ENCODE measurements around the gene TTC33.
"Not testable (repeated sequence)": the region's sequence is repeated elsewhere in the genome, so short reads cannot be mapped to it uniquely, and the experiment has no call there.

The TTC33 gene

DNA sequence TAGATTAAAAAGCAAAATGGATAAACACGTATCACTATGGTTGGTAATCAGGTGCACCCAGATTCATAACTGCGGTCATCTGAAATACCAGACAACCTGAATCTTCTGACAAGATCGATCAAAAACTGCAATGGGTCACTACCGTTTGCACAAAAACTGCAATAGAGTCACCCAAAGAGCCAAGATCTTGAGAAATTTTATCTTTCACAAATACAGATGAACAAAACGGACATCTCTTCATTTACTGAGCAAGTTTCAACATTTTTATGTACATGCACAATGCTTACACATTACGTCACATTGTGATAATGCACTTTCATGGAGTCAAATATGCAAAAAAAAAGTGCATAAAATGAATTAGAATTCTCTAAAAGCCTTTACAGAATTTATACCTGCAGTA, 23.8 kb upstream of the TTC33 start:
- FAIRE-seq: no peak

DNA sequence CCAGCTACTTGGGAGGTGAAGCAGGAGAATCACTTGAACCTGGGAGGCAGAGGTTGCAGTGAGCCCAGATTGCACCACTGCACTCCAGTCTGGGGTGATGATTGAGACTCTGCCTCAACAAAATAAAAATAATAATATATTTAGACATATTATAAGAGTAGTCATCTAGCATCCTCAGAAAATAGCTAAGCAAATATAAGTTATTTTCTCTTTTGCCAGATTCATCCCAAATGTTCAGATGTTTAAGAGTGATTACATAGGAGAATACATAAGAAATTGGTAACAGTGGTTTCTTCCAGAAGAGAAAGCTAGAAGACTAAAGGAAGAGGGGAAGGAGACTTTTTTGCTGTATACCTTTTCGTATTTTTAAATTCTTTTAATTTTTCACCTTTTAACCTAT, 22.4 kb upstream of the TTC33 start:
- no peak for FAIRE-seq

DNA sequence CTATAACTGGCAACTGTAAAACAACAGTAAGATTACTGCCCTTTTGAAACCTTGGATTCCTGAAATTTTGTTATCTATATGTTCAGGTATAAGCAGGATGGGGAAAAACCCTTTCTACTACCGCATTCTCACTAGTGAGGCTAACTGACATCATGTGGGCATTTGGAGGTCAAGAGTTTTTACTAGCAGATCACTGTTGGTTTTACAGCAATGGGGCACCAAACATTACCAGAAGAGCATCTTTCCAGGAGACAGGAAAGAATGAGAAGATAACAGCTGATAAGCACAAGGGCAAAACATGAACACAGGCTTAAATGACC, 20.9 kb upstream of the TTC33 start:
- FAIRE-seq: no peak

DNA sequence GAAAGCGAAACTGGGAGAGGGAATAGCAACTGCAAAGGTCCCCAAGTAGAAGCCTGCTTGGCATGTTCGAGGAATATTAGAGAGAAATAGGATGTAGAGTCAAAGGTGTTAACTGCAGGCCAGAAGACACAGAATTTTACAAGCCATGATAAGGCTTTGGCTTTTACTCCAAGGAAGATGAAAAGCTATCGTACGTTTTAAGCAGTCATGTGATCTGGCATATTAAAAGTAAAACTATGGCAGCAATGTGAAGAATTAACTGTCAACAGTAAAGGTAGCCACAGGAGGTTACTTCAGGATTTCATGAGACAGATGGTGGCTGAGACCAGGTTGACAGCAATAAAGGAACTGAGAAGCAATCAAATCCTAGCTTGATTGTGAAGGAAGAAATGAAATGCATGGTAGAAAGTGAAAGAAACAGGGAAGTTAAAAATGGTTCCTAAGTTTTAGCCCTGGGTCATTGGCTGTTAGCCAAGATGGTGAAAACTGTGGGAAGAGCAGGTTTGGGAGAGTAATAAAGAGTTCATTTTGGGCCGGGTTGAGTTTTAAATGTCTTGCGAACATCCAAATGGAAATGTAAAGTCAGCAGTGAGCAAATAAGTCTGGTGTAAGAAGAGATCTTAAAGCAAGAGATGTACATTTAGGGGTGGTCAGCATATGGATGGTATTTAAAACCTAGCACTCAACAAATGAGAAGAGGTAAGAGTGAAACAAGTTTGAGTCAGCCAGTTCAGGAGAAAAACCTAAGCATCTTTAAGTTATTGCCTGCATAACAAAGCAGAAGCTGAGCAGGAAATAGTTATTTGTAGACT, 20.3 kb upstream of the TTC33 start:
- no peak for FAIRE-seq

DNA sequence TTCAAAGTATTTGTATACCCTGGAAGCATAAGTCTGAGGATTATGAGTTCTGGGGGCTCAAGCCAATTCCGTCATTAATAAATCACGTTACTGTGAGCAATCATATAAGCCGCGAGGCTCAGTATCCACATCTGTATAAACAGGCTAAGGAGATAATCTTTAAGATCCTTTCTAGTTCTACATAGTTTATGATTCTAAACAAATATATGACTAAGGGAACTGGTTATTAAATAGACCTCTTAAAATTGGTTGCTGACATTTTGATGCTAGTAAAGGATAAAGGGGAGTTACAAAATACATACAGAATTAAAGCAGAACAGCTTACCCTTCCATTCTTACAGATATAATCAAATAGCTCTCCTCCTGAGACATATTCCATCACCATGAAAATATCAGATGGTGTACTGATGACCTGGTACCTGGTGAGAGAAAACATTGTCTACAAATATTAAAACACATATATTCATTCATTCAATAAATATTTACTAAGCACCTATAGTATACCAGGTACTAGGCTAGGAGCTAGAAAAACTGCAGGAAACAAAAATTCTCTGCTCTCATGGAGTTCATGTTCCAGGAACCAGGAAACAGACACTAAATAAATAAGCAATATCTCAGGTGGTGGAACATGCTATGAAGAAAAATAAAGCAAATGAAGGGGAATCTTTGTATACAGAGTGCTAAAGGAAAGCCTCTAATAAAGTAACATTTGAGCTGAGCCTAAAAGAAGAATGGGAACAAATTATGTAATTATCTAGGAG, 19.5 kb upstream of the TTC33 start:
- no peak for FAIRE-seq

DNA sequence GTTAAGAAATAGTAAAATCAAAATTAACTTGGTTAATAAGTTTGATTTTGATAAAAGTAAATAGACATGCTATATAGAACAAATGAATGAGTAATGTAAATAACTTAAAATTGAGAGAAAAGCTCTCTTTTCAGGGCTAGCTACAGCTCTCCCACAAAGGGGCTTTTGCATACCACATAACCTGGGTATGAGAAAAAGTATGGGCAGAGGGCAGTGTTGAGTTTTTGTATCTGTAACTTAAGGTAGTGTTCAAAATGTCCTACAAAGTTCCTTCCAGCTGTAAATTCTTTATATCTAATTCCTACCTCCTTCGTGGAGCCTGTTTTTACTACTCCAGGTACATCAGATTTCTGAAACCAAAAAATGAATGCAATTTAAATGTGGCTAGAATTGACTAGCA, 18.9 kb upstream of the TTC33 start:
- no peak for FAIRE-seq

DNA sequence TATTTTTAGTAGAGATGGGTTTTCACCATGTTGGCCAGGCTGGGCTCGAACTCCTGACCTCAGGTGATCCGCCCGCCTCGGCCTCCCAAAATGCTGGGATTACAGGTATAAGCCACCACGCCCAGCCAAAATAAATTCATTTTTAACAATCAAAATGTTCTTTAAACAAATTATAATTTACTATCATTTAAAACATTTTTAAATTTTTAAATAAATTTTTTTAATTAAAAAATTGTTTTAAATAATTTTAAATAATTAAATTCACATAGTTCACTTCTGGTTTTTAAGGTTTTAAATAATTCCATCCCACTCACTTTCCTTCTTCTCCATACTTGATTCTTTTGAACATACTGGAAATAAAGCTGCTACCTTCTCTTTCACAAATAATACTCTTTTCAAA, 15.0 kb upstream of the TTC33 start:
- FAIRE-seq: peak; percentile 72

DNA sequence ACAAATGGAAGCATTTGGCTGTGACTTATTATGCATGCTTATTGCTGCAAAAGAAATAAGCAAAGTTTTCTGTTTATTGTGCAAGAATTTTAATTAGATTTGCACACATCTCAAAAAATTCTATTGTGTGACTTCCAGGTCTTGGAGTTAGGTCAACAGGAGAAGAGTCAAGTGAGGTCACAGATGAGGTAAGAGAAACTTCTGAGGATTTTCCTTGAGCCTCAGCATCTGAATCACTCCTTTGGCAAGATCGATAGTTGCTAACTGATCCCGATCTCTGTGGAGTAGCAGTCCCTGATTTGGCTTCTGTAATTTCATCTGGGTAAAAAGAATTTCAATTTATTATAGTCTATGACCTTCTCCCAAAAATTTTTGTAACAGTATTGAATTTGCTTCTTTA, 6.9 kb upstream of the TTC33 start:
- no peak for FAIRE-seq

DNA sequence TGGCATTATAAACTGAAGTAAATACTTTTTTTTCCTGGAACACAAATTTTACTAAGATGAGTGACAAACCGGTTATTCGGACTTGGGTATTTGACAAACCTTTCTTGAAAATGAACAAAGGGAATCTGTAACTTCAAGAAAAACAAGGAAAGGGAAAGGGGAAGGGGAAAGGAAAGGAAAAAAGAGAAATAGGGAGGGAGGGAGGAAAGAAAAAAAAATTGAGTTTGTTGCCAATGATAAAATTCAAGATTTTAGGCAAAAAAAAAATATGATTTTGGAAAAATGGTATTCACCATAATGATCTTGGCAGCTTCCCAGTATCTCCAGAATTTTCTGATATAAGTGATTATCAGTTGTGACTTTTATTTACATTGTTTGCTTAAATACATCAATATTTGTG, 1.6 kb upstream of the TTC33 start:
- FAIRE-seq: no peak

DNA sequence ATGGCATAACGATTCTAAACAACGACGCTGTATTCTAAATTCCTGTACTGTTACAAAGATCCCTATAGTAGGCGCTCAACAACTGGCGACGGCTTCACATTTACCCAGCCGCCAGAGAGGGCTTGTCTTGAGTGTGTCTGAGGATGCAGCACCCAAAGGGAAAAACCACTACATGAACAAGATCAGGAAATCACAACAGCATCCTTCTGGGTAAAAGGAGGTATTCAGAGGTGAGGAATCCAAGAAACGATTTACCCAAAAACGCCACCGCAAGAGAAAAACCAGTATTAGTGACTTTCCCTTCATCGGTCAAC, 711 bp downstream of the TTC33 start:
- peak; percentile 93 for FAIRE-seq

DNA sequence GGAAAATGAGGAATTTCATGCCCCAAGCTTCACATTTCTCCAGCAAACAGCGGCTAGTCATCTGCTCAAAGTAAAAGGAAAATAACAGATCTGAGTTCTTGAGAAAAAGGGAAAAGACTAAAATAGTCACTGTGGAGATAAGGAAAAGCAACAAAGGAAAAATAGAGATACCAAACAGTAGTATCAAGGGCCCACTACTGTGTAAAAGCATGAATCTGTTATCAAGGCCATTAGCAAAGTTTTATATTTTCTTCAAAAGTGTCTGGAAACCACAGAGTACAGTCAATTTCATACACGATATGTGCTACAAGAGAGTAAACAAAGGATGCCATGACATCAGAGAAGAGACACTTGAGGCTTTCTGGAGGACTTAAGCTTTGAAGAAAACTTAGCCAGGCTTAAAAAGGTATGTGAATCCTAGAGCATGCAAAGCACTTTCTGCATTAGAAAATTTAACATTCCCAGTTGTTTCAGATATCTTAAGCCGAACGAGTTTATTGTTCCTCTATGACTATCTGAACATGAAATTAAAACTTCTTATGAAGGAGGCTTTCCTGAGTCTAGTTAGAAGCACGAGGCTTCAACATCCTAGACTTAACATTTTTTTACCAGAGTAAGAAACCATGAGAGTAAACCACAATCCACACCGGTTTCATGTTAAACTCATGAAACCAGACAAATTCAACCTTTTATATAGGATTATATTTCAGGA, 1.2 kb downstream of the TTC33 start:
- no peak for FAIRE-seq

DNA sequence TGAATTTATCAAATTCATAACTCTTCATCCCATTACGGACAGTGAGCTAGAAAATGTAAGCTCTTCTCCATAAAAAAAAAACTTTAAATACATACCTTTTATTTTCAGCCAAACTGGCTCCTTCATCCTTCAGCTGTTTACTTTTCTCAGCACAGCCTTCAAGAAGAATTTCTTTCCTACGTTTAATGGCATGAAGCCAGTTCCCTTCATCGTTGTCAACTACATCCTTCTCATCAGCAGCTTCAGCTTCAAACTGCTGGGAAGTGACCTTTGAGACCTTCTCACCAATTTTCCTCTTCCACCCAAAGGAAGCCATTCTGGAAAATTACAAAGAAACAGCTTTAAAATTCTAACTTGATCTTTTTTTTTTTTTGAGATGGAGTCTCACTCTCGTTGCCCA, 9.1 kb downstream of the TTC33 start:
- FAIRE-seq: no peak

DNA sequence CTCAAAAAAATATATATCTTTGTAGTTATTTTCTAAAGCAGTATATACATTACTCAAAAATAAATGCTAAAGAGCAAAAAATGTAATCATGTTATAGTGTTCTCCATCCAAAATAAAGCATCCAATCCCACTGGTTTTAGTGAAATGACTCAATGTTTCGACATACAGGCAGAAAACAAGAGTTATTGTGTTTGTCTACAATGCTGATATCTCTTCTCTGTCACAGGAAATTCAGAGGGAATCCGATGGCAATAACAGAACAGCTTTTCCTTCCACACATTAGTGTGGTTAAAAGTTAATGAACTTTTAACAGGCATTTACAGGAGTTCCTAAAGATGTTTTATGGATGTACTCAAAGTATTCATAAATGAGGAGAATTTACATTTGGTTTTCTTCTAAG, 12.0 kb downstream of the TTC33 start:
- no peak for FAIRE-seq

DNA sequence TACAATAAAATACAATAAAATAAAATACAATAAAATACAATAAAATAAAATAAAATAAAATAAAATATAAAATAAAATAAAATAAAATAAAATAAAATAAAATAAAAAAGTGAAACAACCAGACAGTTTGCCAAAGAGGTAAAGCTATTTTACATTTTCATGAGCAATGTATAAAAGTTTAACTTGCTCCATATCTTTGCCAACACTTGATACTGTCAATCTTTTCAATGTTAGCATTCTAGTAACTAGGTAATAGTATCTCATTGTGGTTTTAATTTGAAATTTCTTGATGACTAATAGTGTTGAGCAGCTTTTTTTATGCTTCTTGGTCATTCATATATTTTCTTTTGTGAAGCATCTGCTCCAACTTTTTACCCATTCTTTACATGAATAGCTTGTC, 17.3 kb downstream of the TTC33 start:
- peak; percentile 89 for FAIRE-seq

DNA sequence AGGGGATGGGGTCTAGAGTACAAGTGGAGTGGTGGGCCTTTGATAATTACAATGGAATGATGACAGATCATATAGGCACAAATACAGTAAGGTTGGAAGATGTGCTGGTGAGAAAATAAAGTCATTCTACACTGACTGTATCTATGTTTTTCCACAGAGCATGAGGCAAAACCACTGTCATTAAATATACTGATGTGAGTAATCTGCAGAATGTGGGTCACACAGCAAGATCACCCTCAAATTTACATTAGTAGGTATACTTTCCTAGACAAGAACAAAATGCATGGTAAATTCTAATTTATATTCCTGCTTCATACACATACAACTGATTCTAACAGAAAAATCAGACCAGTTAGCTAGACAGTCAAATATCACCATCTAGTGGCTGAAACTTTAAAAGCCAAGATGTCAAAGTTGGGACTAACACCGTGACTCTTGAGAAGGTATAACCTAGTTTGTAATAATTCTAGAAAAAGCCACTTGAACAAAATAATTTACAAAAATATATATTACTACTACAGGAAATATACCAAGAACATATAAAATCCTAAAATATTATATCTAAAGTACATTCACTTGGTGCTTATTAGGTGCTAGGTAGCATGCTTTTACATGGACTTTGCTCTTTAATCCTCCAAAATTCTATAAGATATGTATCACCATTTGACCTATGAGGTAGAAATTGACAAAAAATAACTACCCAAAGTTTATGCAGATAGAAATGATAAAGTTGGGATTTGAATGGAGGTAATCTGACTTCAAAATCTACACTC, 19.5 kb downstream of the TTC33 start:
- FAIRE-seq: peak; percentile 97

DNA sequence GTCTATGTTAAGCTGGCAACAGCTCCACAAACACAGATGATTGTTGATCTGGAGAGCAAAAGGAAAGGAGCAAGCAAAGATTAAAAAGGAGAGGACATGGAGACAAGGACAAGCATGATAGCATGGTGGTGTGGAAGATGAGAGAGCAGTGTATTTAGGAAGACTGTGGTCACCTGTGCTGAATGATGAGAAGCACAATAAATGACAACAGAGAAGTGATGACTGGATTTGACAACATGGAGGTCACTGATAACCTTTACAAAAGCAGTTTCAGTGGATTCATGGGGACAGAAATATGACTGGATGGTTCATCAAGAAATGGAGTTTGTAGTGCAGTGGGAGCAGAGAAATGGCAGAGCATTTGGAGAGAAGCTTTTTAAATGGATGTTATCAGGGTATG, 20.2 kb downstream of the TTC33 start:
- FAIRE-seq: no peak

DNA sequence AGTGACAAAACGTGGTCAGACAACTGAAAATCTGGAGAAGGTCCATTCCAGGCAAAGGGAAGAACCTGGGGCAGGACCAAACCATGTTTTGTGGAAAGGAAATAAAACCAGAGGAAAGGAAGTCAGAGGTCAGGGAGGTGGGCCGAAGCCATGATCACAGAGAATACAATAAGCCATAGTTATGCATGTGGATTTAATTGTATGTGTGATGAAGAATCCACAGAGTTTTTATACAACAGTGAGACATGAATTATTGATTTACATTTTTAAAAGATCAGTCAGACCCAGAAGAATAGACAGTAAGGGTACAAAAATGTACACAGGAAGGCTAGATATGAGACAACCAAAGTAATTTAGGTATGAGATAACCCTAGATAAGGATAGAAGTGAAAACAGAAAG, 20.8 kb downstream of the TTC33 start:
- no peak for FAIRE-seq

DNA sequence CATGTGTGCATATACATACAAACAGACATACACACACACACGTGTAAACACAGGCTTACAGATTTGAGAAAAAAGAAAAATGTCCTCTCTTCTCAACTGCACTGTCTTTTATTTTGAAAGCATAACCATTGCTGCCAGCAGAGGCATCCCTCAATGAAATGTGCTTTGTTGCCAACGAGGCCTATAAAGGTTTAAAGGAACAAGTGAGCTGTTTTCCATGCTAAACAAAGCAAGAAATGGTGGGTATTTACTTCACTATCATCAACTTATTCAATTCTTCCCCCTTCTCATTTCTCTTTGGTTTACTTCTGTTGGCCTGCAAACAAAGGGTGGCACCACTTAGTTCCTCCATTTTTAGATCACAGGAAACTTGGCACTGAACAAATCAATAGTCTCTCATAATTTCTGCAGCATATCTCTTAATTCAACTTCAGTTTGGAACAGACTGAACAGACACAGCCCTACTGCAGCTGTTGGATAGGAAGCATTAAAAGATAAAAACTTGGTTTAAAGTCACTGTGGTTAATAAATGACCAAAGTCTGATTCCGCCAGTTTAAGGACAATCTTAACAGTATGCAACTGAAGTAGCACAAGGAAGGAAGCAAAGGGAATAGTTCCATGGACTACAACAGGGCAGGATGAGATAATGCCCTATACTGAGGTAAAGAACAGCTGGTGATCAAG, 21.7 kb downstream of the TTC33 start:
- FAIRE-seq: no peak

DNA sequence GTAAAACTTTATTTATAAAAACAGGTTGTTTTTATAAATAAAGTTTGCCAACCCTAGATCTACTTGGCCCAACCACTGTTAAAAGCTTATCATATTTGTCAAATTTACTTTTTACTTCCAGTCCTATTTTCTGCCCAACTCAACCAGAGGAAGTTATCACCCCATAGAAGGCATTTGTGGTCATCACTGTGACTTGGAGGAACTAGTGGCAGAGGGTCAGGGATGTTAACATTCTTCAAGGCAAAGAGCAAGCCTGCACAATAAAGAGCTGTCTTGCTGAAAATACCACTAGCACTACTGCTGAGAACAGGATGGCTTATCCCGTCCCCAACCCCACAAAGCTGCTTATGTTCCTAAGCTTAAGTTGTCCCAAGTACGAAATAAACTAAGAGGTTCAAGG, 22.3 kb downstream of the TTC33 start:
- FAIRE-seq: no peak

DNA sequence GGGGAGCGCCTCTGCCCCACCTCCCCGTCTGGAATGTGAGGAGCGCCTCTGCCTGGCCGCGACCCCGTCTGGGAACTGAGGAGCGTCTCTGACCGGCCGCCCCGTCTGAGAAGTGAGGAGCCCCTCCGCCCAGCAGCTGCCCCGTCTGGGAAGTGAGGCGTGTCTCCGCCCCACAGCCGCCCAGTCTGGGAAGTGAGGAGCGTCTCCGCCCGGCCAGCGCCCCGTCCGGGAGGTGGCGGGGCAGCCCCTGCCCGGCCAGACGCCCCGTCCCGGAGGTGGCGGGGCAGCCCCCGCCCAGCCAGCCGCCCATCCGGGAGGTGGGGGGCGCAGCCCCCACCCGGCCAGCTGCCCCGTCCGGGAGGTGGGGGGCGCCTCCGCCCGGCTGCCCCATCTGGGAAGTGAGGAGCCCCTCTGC, 33.3 kb downstream of the TTC33 start:
- FAIRE-seq: not testable (repeated sequence)

DNA sequence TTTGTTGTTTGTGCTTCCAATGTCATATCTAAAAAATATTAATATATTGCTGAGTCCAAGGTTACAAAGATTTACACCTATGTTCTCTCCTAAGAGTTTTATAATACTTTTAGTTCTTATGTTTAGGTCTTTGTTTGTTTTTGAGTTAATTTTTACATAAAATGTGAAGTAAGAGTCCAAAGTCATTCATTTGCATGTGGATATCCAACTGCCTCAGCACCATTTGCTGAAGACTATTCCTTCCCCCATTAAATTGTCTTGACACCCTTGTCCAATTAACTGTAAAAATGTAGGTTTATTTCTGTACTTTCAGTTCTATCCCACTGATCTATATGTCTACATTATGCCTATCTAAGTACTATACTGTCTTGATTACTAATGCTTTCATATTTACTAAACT, 35.7 kb downstream of the TTC33 start:
- no peak for FAIRE-seq

DNA sequence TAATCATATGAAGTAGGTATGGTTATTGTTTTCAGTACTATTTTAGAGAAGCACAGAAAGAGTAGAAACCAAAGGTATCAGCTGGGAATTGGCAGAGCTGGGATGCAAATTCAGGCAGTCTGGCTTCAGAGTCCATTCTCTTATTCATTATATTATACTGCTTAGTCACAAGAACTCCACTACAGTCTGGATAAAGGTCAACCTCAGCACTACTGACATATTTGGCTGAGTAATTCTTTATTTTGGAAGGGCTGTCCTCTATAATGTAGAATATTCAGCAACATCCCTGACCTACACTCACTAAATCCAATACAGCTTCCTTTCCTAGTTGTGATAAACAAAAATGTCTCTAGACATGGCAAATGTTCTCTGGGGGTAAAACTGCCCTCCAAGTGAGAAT, 38.5 kb downstream of the TTC33 start:
- no peak for FAIRE-seq

DNA sequence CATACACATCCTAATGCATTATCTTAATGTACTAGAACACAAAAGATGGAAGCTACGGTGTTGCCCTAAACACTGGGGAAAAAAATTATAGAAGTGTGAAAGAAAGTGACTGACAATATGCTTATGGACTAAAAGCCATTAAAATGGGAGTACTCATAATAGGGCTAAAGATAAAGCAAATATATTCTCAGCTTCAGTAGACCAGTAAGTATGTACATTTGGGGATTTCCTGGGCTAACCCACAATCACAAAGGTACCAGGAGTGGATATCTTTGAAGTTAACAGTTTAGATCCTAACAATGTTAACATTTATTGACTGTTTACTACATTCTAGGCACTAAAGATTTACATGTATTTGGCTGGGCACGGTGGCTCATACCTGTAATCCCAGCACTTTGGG, 39.2 kb downstream of the TTC33 start:
- FAIRE-seq: no peak
